DMS79 (cell line): ENCODE data around the gene KNTC1.
"Not testable (repeated sequence)": the region's sequence is repeated elsewhere in the genome, so short reads cannot be mapped to it uniquely, and the experiment has no call there.

Experiments
- DNase-seq: peaks from one replicate; lab custom pipeline; 2025; lab: John Stamatoyannopoulos, UW

The KNTC1 gene

GRCh38 chr12:122653291-122653690 lies 126.2 kb downstream of the KNTC1 start:
- not testable (repeated sequence) for DNase-seq

DNA sequence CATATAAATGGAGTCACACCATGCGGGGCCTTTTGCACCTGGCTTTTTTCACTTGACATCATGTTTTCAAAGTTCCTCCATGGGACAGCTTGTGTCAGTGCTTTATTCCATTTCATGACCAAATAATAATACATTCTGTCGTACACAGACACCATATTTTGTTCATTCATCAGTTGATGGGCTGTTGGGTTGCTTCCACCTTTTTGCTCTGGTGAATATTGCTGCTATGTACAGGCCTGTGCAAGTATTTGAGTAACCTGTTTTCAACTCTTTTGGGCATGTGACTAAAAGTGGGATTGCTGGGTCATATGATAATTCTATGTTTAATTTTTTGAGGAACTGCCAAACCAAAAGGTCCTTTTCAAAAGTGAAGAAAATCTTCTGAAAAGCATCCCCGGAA lies 129.2 kb downstream of the KNTC1 start:
- DNase-seq = no peak

DNA sequence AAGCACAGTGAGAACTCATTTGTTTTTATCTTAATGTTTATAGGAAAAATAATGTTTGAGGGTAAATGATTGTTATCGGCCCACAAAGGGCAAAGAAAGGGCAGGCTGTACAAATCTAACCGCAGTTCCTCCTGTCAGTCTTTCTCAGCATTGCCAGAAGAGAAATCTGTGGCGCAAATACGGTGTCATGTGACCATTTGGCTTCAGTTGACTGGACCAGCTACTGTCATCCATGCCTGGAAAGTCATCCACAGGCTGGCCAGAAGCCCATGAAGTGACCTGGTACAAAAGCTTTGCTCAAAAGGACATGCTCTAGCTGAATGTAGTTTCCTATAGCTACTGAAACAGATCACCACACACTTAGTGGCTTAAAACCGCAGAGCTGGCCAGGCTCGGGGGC lies 132.5 kb downstream of the KNTC1 start:
- no peak for DNase-seq

- DNase-seq = no peak
Measured at GRCh38 chr12:122661246-122661645, 134.2 kb downstream of the KNTC1 start.

GRCh38 chr12:122661938-122662337 lies 134.9 kb downstream of the KNTC1 start:
- no peak for DNase-seq

DNA sequence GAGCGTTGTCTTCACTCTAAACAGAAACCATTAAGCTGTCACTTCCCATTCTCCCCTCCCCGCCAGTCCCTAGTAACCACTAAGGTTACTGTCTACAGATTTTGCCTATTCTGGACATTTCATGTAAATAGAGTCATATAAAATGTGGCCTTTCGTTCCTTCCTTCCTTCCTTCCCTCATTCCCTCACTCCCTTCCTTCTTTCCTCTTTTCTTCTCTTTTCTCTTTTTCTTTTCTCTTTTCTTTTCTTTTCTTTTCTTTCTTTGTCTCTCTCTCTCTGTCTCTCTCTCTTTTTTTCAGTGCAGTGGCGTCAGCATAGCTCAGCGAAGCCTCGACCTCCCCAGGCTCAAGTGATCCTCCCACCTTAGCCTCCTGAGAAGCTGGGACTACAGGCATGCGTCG lies 138.3 kb downstream of the KNTC1 start:
- DNase-seq = no peak

GRCh38 chr12:122665759-122666158 lies 138.7 kb downstream of the KNTC1 start:
- DNase-seq = no peak

GRCh38 chr12:122668268-122668667 lies 141.2 kb downstream of the KNTC1 start:
- DNase-seq = no peak

DNA sequence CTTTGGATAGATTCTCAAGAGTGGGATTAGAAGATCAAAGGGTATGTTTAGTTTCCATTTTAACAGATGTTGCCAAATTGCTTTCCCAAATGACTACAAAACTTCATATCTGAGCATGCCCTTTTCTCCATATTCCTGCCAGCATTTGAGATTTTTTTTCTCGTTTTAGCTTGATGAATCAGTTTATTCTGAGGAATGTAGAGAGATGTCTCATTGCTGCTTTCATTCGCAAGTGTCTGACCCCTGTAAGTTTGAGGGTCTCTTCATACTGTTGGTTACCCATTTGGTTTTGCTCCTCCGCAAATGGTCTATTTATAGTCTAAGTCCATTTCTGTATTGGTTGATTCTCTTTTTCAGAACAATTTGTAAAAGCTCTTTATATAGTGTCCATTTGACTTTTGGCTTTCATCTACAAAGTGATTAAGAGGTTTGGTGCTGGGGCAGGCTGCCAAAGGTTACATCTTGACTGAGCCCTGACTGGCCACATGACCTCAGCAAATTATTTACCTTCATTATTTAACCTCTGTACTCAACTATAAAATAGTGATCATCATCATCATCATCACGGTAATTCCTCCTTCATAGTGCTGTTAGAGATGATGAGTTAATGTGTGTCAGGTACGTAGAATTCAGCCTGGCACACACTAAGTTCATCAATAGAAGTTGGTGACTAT lies 142.5 kb downstream of the KNTC1 start:
- no peak for DNase-seq

DNA sequence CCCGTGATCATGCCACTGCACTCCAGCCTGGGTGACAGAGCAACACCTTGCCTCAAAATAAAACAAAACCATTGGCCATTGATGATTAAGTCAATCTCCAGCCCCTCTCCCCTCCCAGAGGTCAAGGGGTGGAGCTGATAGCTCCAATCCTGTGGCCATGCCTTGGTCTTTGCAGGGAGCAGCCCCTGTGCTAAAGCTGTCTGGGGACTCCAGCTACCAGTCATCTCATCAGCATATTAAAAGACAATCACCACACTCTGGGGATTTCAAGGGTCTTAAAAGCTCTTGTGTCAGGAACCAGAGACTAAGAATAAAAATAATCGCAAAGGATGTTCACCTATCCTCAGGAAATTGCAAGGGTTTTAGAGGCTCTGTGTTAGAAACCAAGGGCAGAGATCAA lies 145.5 kb downstream of the KNTC1 start:
- DNase-seq = no peak
